Esophagus (tissue), 2 donors: ENCODE measurements around the gene IPO9. TPM values are rescaled to one million over a fixed set of nuclear protein-coding genes. Genes with fewer than 3 reads are reported as not detected.

Experiments
- H3K27ac ChIP-seq, 2 donors: one replicate each; pipeline ENCODE4 v1.5.1; 2013; ENCODE audit warnings: low read depth in 2 of 2, mild to moderate bottlenecking in 2 of 2, inconsistent platforms in 1 of 2, low read length in 1 of 2, moderate library complexity in 1 of 2
- H3K27me3 ChIP-seq, 2 donors: one replicate each; pipeline ENCODE4 v1.6.1; 2013; ENCODE audit warnings: low read length in 2 of 2, control low read depth in 1 of 2, mild to moderate bottlenecking in 1 of 2; ENCODE audit not compliant: insufficient read depth in 2 of 2, control insufficient read depth in 1 of 2
- H3K36me3 ChIP-seq, 2 donors: one replicate each; pipeline ENCODE4 v1.6.1; 2013; ENCODE audit warnings: low read length in 1 of 2; ENCODE audit not compliant: control insufficient read depth in 2 of 2, insufficient read depth in 2 of 2
- H3K4me1 ChIP-seq, 2 donors: one replicate each; pipeline ENCODE4 v1.6.1; 2013; ENCODE audit warnings: low read length in 1 of 2; ENCODE audit not compliant: control insufficient read depth in 2 of 2, insufficient read depth in 2 of 2
- H3K4me3 ChIP-seq, 2 donors: one replicate each; pipeline ENCODE4 v1.5.1; 2013; ENCODE audit warnings: low read length in 2 of 2, mild to moderate bottlenecking in 2 of 2, low read depth in 1 of 2, moderate library complexity in 1 of 2
- H3K9me3 ChIP-seq, 2 donors: one replicate each; pipeline ENCODE4 v1.6.1; 2013; ENCODE audit warnings: mild to moderate bottlenecking in 2 of 2, low read depth in 1 of 2, low read length in 1 of 2, moderate library complexity in 1 of 2; ENCODE audit not compliant: control insufficient read depth in 2 of 2, insufficient read depth in 1 of 2
- WGBS, 2 donors: extraction: QIAGEN DNeasy Blood & Tissue Kit; methylation state at CpG; one replicate each; pipeline ENCODE4 v1.1.7; 2013; 5-methylcytosine and 5-hydroxymethylcytosine counted together
- polyA plus RNA-seq, 2 donors: library from polyadenylated mRNA; stranded (reverse); fragments of 200-250 nt; gene quantifications; one replicate each; pipeline ENCODE4 v1.2.3, GENCODE V29; 2013
- donor health status: healthy with polysubstance abuse.
- donor health status: Bipolar disorder and iron deficiency.

IPO9 gene
- polyA plus RNA-seq, 2 donors = 11.2 to 11.5 TPM

DNA sequence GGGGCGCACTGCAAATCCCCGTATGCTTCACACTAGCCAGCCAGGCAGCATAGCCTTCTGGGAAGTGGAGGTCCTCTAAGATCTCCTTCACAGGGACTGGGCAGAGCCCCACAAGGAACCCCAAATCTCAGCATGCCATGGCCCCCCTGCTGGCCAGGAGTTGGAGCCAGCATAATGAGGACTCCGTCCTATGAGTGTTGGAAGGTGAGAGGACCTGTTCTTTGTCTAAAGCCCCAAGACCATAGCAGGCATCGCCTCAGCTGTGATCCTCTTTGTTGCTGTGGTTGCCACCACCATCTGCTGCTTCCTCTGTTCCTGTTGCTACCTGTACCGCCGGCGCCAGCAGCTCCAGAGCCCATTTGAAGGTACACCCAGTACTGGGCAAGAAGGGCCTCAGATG is 61.3 kb downstream of the IPO9 start:
- no peaks in the 10 kb centered on the region for H3K27me3 ChIP-seq
- no peak overlapping the region for H3K27ac ChIP-seq
- H3K9me3 ChIP-seq = no peaks in the 10 kb centered on the region
- H3K36me3 ChIP-seq = no peaks in the 10 kb centered on the region
- no peak overlapping the region for H3K4me3 ChIP-seq
- WGBS, 2 donors = 89 to 90% methylated on average over 7 of the region's 7 CpGs
- peaks cover 2 to 5% of the 10 kb centered on the region in 2 donors for H3K4me1 ChIP-seq

DNA sequence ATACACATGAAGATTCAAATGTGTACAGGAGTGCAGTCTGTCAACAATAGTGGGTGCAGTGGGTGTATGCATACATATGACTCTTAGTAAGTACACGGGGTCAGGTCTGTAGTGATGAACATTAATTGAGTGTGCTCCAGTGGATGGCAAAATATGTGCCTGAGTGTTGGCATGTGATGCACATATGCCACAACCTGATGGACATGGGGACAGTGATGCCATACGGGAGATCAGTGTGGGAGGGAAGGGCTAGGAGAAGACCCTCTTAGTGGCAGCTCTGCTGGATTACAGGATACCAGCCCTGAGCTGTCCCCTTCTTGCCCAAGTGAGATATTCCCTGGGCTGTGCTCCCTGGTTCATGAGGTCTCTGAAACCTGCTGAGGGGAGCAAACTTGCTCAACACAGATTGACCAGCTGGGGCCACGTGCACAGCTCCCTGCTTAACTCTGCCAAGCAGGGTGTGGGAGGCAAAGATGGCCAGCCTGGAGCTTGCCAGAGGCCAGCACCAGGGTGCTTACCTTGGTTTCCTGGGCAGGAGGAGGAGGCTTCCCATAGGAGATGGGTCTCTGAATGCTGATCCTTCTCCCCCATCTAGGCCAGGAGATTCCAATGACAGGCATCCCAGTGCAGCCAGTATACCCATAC is 62.0 kb downstream of the IPO9 start:
- no peaks in the 10 kb centered on the region for H3K36me3 ChIP-seq
- 81 to 86% methylated on average over 3 of the region's 3 CpGs for WGBS, 2 donors
- peaks cover 2 to 4% of the 10 kb centered on the region in 2 donors for H3K4me1 ChIP-seq
- H3K27ac ChIP-seq = no peak overlapping the region
- no peaks in the 10 kb centered on the region for H3K9me3 ChIP-seq
- no peaks in the 10 kb centered on the region for H3K27me3 ChIP-seq
- H3K4me3 ChIP-seq = no peak overlapping the region

DNA sequence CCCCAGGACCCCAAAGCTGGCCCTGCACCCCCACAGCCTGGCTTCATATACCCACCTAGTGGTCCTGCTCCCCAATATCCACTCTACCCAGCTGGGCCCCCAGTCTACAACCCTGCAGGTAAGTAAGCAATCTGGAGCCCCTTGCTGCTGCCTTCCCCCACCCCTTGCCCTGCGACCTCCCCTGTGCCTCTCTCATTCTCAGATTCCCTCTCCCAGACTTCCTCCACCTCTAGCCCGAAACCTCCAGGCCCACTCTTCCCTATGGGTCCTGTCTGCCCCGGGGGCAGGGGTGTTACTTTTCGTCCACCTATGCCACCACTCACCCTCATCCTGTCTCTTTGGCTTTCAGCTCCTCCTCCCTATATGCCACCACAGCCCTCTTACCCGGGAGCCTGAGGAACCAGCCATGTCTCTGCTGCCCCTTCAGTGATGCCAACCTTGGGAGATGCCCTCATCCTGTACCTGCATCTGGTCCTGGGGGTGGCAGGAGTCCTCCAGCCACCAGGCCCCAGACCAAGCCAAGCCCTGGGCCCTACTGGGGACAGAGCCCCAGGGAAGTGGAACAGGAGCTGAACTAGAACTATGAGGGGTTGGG is 62.6 kb downstream of the IPO9 start:
- no peaks in the 10 kb centered on the region for H3K27me3 ChIP-seq
- peaks cover 2 to 4% of the 10 kb centered on the region in 2 donors for H3K4me1 ChIP-seq
- H3K27ac ChIP-seq = no peak overlapping the region

DNA sequence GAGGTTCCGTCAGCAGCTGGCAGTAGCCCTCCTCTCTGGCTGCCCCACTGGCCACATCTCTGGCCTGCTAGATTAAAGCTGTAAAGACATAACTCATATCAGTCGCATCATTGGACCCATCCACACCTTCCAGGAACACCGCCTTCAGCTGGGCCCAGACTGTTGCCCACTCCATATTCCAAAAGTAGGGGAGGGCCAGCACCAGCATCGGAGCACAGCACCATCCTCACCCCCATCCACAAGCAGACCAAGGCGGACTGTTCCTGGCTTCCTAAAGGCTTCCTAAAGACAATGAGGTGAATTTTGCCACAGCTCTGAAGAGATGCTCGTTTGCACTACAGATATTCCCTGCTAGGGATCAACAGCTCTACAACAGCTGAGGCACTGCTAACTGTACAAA is 63.3 kb downstream of the IPO9 start:
- no peaks in the 10 kb centered on the region for H3K36me3 ChIP-seq
- no peak overlapping the region for H3K27ac ChIP-seq
- H3K9me3 ChIP-seq = no peaks in the 10 kb centered on the region
- peaks cover 2 to 5% of the 10 kb centered on the region in 2 donors for H3K4me1 ChIP-seq
- 74 to 79% methylated on average over 6 of the region's 6 CpGs for WGBS, 2 donors
- H3K27me3 ChIP-seq = no peaks in the 10 kb centered on the region
- H3K4me3 ChIP-seq = no peak overlapping the region

More for the DNA sequence above, 62.6 kb downstream of the IPO9 start:
- Histone ChIP-seq H3K4me3 (no peak overlapping the region), H3K9me3 (no peaks in the 10 kb centered on the region), H3K36me3 (no peaks in the 10 kb centered on the region)
- 83 to 85% methylated on average over 5 of the region's 5 CpGs for WGBS, 2 donors

DNA sequence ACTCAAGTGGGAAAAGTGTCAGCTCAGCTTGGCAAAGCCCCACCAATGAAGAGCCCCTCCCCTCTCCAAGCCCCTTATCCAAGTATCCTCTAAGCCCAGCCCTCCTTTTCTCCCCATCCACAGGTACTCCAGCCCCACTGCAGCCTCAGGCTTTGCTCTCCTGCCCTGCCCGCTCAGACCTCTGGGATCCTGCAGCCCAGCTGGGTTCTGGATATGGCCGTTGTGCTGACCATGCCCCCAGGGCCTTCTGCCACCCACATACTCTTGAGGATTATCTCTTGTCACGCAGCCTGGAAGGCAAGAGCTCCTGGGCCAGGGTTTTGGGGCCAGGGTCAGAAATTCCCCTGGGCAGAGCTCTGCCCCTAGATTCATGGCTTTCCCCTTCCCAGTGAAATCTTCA is 64.5 kb downstream of the IPO9 start:
- Histone ChIP-seq H3K4me1 (peaks cover 2 to 5% of the 10 kb centered on the region in 2 donors), H3K27me3 (no peaks in the 10 kb centered on the region), H3K27ac (no peak overlapping the region), H3K4me3 (no peak overlapping the region), H3K36me3 (no peaks in the 10 kb centered on the region), H3K9me3 (no peaks in the 10 kb centered on the region)
- WGBS, 2 donors = 48 to 65% methylated on average over 3 of the region's 3 CpGs

DNA sequence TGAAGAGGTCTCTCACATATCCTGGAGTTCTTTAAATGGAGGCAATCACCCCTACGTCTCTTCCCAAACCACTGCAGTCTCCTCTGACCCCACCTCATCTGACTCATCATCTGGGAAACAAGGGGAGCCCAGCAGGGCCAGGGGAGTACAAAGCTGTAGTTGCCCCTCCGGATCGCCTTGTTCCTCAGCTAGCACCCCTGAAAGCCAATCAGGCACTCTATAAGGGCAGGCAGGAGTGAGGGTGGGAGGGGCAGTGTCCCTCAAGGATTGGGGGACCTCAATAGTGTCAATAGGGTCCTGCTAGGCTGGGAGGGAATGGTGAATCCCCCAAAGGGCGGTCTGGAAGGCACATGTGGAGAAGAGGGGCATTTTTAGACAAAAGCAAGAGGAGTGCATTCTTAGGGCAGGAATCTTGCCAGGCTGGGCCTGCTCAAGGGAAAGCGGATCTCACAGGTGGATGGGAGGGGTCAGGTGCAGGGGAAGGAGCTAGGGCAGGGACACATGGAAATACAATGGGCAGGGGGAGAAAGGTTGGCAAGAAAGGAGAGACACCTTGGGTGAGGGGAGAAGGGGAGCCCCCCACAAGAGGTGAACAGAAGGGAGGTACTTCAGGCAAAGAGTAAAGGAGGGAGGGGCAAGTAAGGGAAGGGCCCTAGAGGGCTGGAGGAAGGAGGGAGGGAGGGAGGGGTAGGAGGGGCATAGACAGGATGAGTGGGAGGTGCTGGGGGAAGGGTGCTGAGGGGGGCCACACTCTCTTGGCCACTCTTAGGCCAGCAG is 65.6 kb downstream of the IPO9 start:
- Histone ChIP-seq H3K27ac (peak overlapping the region; percentile 6 to 45), H3K4me3 (no peak overlapping the region), H3K27me3 (no peaks in the 10 kb centered on the region), H3K4me1 (peaks cover 0 to 2% of the 10 kb centered on the region in 2 donors), H3K36me3 (peaks cover 0 to 2% of the 10 kb centered on the region in 2 donors), H3K9me3 (no peaks in the 10 kb centered on the region)
- WGBS, 2 donors = 74 to 77% methylated on average over 5 of the region's 5 CpGs

DNA sequence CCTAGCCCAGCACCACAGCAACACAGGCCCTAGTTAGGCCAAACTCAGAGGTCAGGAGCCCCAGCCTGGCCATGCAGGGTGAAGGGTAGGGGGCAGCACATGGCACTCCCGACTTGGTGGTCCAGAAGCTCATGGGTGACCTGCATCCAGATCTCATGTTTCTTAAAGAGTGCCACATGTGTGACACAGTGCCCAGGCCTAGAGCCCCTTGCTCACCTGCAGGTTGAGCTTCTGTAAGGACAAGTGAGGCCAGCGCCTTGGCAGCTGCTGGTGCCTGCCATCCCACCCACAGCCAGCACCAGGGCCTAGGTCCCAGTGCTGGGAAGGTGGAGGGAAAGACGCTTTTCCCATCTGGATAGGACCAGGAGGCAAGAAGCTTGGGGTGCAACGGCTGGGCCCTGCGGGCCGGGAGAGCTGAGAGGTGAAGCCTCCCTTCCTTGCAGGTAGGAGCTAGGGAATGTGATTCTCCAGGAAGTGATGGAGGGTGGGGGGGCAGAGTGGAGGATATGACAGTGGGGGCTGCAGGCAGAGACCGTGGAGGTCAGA is 66.2 kb downstream of the IPO9 start:
- Histone ChIP-seq H3K27me3 (no peaks in the 10 kb centered on the region), H3K27ac (peak overlapping the region in 1 of 2 donors; percentile 45), H3K4me1 (peaks cover 0 to 5% of the 10 kb centered on the region in 2 donors), H3K4me3 (no peak overlapping the region), H3K9me3 (no peaks in the 10 kb centered on the region), H3K36me3 (peaks cover 0 to 5% of the 10 kb centered on the region in 2 donors)
- 73 to 74% methylated on average over 7 of the region's 7 CpGs for WGBS, 2 donors

DNA sequence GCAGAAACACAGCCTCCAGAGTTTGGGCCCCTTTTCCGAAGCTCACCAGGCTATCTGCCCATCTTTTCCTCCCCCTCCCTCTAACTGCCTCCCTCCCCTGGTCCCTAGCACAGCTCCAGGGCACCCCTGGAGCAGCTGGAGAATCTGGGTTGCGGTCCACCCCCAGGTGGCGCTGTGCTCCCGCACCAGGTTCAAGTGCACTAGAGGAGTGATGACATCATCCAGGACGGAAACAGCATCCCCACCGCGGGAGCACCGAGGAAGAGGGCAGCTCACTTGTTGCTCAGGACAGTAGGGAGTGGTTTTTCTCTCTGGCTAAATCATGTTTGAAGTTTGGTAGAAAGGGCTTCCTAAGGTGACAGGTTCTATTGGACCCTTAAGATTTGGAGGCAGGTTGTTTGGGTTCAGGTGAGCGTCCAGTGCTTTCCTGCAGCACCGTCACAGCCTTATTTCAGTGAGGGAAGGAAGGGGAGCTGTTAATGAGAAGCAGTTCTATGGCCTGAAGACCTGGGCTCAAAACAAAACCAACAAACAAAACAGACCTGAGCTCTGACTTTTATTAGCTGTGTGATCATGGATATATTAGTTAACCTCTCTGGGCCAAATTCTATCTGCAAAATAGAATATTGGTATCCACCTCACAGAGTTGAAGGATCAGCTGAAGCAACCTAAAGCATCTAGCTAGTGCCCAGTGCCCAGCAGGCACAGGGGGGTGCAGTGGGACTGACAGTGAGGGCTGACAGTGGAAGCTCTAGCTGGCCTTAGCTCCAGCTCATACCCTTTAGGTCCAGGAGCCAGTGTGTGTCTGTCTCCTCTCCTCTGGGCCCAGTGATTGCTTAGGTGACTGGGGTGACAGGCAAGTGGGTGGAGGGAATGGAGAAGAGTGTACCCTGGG is 67.2 kb downstream of the IPO9 start:
- peaks cover 0 to 5% of the 10 kb centered on the region in 2 donors for H3K4me1 ChIP-seq
- peaks cover 0 to 5% of the 10 kb centered on the region in 2 donors for H3K36me3 ChIP-seq
- no peak overlapping the region for H3K4me3 ChIP-seq
- peak overlapping the region; percentile 23 to 76 for H3K27ac ChIP-seq
- no peaks in the 10 kb centered on the region for H3K9me3 ChIP-seq
- WGBS, 2 donors = 12 to 13% methylated on average over 10 of the region's 10 CpGs
- H3K27me3 ChIP-seq = no peaks in the 10 kb centered on the region

DNA sequence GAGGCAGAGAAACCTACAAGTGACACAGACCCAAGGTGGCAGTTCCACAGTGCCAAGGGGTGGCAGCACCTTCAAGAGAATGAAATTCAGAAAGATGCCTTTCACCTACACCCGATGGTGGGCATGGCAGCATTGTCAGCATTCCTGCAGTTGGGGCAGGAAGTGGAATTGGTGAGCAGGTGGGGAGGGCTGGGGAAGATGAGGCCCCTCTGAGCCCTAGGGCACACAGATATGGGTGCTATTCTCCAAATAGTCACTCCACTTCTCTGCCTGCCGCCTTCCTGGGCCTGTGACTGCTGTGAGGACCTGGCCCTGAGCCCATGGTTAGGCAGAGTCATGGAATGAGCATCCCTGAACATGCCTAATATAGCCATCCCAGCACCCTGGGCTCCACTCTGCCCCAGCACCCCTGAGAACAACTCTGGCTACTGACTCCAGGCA is 68.0 kb downstream of the IPO9 start:
- WGBS, 2 donors = 45 to 53% methylated on average over 2 of the region's 2 CpGs
- peak overlapping the region; percentile 36 to 69 for H3K27ac ChIP-seq
- no peaks in the 10 kb centered on the region for H3K27me3 ChIP-seq
- peaks cover 0 to 5% of the 10 kb centered on the region in 2 donors for H3K4me1 ChIP-seq
- H3K9me3 ChIP-seq = no peaks in the 10 kb centered on the region
- H3K36me3 ChIP-seq = peaks cover 0 to 5% of the 10 kb centered on the region in 2 donors
- H3K4me3 ChIP-seq = no peak overlapping the region
